Endothelial cell of umbilical vein (primary cell): ENCODE measurements around the gene KCTD20. TPM values are rescaled to one million over a fixed set of nuclear protein-coding genes. Genes with fewer than 3 reads are reported as not detected.

Experiments used
- BruUV-seq: library from RNA; stranded (reverse); fragments of 400-500 nt; replicated peaks from 2 replicates; lab custom pipeline; 2021; lab: Mats Ljungman, UMichigan
- CTCF ChIA-PET: fragments of 300-600, 350-600 bp; sonication (Branson Sonifier 250); formaldehyde crosslinking; loops from one replicate; lab custom pipeline; 2021; ENCODE audit warnings: antibody characterized with exemption, inconsistent platforms; lab: Charles Lee
- POLR2A ChIA-PET: fragments of 300-600, 350-600 bp; sonication (Branson Sonifier 250); formaldehyde crosslinking; loops from one replicate; lab custom pipeline; 2021; ENCODE audit warnings: antibody characterized with exemption, inconsistent platforms; lab: Charles Lee
- DNase-seq: peaks from one replicate; pipeline ENCODE4 v3.0.0-alpha.2; 2011; ENCODE audit warnings: low read depth, low spot score
- FAIRE-seq: peaks from 2 replicates; lab custom pipeline; 2011; peaks lifted over from hg19 to GRCh38; lab: Jason Lieb, UNC
- H2AFZ ChIP-seq: 2 replicates; pipeline ENCODE4 v1.6.0; 2012; ENCODE audit warnings: low read depth, low read length, control low read depth, inconsistent platforms
- H3K27ac ChIP-seq: 2 replicates; pipeline ENCODE4 v1.5.1; 2011; ENCODE audit warnings: low read depth, mild to moderate bottlenecking, control low read depth, low read length, moderate library complexity; ENCODE audit not compliant: insufficient read depth
- H3K27me3 ChIP-seq, 2 experiments: 2 replicates each; pipeline versions ENCODE4 v1.6.0 to v1.6.1; 2011; ENCODE audit warnings: low read length in 2 of 2, mixed read lengths in 1 of 2; ENCODE audit not compliant: control insufficient read depth in 2 of 2, insufficient read depth in 2 of 2
- H3K36me3 ChIP-seq, 2 experiments: 2 replicates in 1 of 2; 3 replicates in 1 of 2; pipeline ENCODE4 v1.5.1; 2011; ENCODE audit warnings: low read length in 2 of 2, mild to moderate bottlenecking in 1 of 2, moderate library complexity in 1 of 2; ENCODE audit not compliant: control insufficient read depth in 2 of 2, insufficient read depth in 2 of 2; ENCODE audit errors: extremely low read depth in 1 of 2
- H3K4me1 ChIP-seq: 3 replicates; pipeline ENCODE4 v1.5.1; 2011; ENCODE audit warnings: mild to moderate bottlenecking, low read length; ENCODE audit not compliant: control insufficient read depth, insufficient read depth; ENCODE audit errors: extremely low read depth
- H3K4me2 ChIP-seq: 2 replicates; pipeline ENCODE4 v1.6.1; 2011; ENCODE audit warnings: low read length, control low read depth, mixed read lengths; ENCODE audit not compliant: insufficient read depth
- H3K4me3 ChIP-seq, 3 experiments: fragments of 200-600 bp in 1 of 3; sonication (generic), shearing (Covaris generic) in 1 of 3; replicated peaks in 1 of 3; 2 replicates each; pipeline ENCODE4 v1.5.1; 2011 to 2016; ENCODE audit warnings: control low read depth in 3 of 3, low read length in 3 of 3, mild to moderate bottlenecking in 2 of 3, inconsistent platforms in 1 of 3, low read depth in 1 of 3, moderate library complexity in 1 of 3; ENCODE audit not compliant: insufficient read depth in 1 of 3
- H3K79me2 ChIP-seq: 2 replicates; pipeline ENCODE4 v1.6.0; 2012; ENCODE audit warnings: low read length, inconsistent platforms; ENCODE audit not compliant: control insufficient read depth, insufficient read depth
- H3K9ac ChIP-seq: replicated peaks from 2 replicates; pipeline ENCODE3; 2011; ENCODE audit warnings: low read length, control low read depth; ENCODE audit not compliant: insufficient read depth; ENCODE audit errors: extremely low read depth
- H3K9me1 ChIP-seq: replicated peaks from 3 replicates; pipeline ENCODE4 v1.6.0; 2011; ENCODE audit warnings: mild to moderate bottlenecking, low read length; ENCODE audit not compliant: control insufficient read depth, insufficient read depth; ENCODE audit errors: extremely low read depth
- H3K9me3 ChIP-seq: replicated peaks from 2 replicates; pipeline ENCODE4 v1.5.1; 2012; ENCODE audit warnings: low read length, inconsistent platforms; ENCODE audit not compliant: control insufficient read depth, insufficient read depth
- H4K20me1 ChIP-seq: replicated peaks from 2 replicates; pipeline ENCODE3; 2011; ENCODE audit warnings: mild to moderate bottlenecking, low read length; ENCODE audit not compliant: control insufficient read depth, insufficient read depth; ENCODE audit errors: extremely low read depth
- EZH2 ChIP-seq: IDR thresholded peaks from 2 replicates; pipeline ENCODE4 v1.6.1; 2012; ENCODE audit warnings: borderline replicate concordance, low read depth, mild to moderate bottlenecking, moderate library complexity, low read length, inconsistent platforms; ENCODE audit not compliant: severe bottlenecking
- FOS ChIP-seq: IDR thresholded peaks from 2 replicates; pipeline ENCODE4 v1.6.1; 2011; ENCODE audit warnings: mild to moderate bottlenecking, low read length, moderate library complexity, borderline replicate concordance; ENCODE audit not compliant: insufficient read depth
- GATA2 ChIP-seq: IDR thresholded peaks from 2 replicates; pipeline ENCODE4 v1.7.0; 2011; ENCODE audit warnings: low read depth, mild to moderate bottlenecking, moderate library complexity, mixed read lengths, low read length; ENCODE audit not compliant: insufficient read length, insufficient read depth
- JUN ChIP-seq: IDR thresholded peaks from 2 replicates; pipeline ENCODE4 v1.6.1; 2011; ENCODE audit warnings: borderline replicate concordance, low read depth; ENCODE audit not compliant: insufficient read length, insufficient read depth
- MAX ChIP-seq: IDR thresholded peaks from 2 replicates; pipeline ENCODE4 v1.6.1; 2011; ENCODE audit not compliant: insufficient read depth, insufficient read length
- MYC ChIP-seq: IDR thresholded peaks from one replicate; pipeline ENCODE4 v1.6.1; 2011; ENCODE audit warnings: mild to moderate bottlenecking, low read depth, low read length
- POLR2A ChIP-seq: IDR thresholded peaks from 2 replicates; pipeline ENCODE4 v1.6.1; 2012; ENCODE audit warnings: low read depth, mild to moderate bottlenecking, control low read depth, low read length
- POLR2AphosphoS5 ChIP-seq: IDR thresholded peaks from 2 replicates; pipeline ENCODE4 v1.6.1; 2012; ENCODE audit warnings: low read depth, mild to moderate bottlenecking, control low read depth, low read length, moderate library complexity; ENCODE audit not compliant: insufficient read depth
- dilution Hi-C: fragments of 300-500 bp; cut with MboI; formaldehyde crosslinking; loops from one replicate; pipeline ENCODE4 v1.15.0; 2019; ENCODE audit warnings: low sequenced_read_pairs; ENCODE audit not compliant: extremely low pct_ligation_motif_present
- intact Hi-C: fragments of 100-400 bp; cut with micrococcal nuclease; formaldehyde crosslinking; loops from one replicate; pipeline ENCODE4 v1.10.0; 2022
- polyA plus RNA-seq, 4 experiments: library from polyadenylated mRNA; depleted of rRNA in 3 of 4; stranded (reverse) in 3 of 4; unstranded in 1 of 4; fragments of >200 nt; gene quantifications; 2 replicates each; pipeline versions ENCODE4 v1.2.1 to v1.2.3, GENCODE V29; 2011 to 2012; ENCODE audit warnings: missing spikeins in 1 of 4
- total RNA-seq: library from RNA; stranded (reverse); gene quantifications from 2 replicates; pipeline ENCODE4 v1.2.3, GENCODE V29; 2021
- TF ChIP-seq, protein P1 (sequence below), 2 donors: IDR thresholded peaks; 1 replicate in 1 of 2; 2 replicates in 1 of 2; pipeline ENCODE4 v1.5.1; 2011; ENCODE audit warnings: low read length in 2 of 2, mild to moderate bottlenecking in 2 of 2, moderate library complexity in 2 of 2, control low read depth in 1 of 2, inconsistent platforms in 1 of 2, low read depth in 1 of 2; ENCODE audit not compliant: insufficient read depth in 1 of 2; ENCODE audit errors: extremely low read depth in 1 of 2

Gene KCTD20
- total and polyA plus RNA-seq, 2 donors (not counting 3 experiments of a cell fraction or from before 2014, with no cell fraction given) = 26.2 to 47.2 TPM

GRCh38 chr6:36492621-36493020 lies 49.8 kb downstream of the KCTD20 start:
- CTCF ChIA-PET = interaction anchor here (1.7 kb wide), 1 partner anchor 29 kb away, joined by 4 read pairs; no protein-coding TSS in a partner anchor
- no peak overlapping the region for H3K9ac ChIP-seq
- TF ChIP-seq GATA2 (no peak), EZH2 (no peak), POLR2AphosphoS5 (no peak), JUN (no peak), MYC (no peak), MAX (no peak), POLR2A (no peak), FOS (no peak)
- TF ChIP-seq, protein P1, sequence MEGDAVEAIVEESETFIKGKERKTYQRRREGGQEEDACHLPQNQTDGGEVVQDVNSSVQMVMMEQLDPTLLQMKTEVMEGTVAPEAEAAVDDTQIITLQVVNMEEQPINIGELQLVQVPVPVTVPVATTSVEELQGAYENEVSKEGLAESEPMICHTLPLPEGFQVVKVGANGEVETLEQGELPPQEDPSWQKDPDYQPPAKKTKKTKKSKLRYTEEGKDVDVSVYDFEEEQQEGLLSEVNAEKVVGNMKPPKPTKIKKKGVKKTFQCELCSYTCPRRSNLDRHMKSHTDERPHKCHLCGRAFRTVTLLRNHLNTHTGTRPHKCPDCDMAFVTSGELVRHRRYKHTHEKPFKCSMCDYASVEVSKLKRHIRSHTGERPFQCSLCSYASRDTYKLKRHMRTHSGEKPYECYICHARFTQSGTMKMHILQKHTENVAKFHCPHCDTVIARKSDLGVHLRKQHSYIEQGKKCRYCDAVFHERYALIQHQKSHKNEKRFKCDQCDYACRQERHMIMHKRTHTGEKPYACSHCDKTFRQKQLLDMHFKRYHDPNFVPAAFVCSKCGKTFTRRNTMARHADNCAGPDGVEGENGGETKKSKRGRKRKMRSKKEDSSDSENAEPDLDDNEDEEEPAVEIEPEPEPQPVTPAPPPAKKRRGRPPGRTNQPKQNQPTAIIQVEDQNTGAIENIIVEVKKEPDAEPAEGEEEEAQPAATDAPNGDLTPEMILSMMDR (IDR thresholded peaks at IDR 0.05; ENCODE audit: extremely low read depth in 1 of 2, insufficient read depth in 1 of 2, low read depth in 1 of 2, low read length in 2 of 2) = no peak

More at GRCh38 chr6:36492621-36493020, 49.8 kb downstream of the KCTD20 start:
- dilution Hi-C loops (no loop called here), intact Hi-C loops (no loop called here)
- Histone ChIP-seq H3K36me3 (peaks cover 6 to 18% of the 10 kb centered on the region in 2 experiments), H3K9me1 (no peaks in the 10 kb centered on the region), H2AFZ (no peak overlapping the region), H3K4me1 (no peaks in the 10 kb centered on the region), H3K9me3 (no peaks in the 10 kb centered on the region), H3K27ac (no peak overlapping the region), H3K4me2 (no peak overlapping the region), H3K27me3 (no peaks in the 10 kb centered on the region), H3K4me3 (no peak overlapping the region), H4K20me1 (no peaks in the 10 kb centered on the region), H3K79me2 (no peaks in the 10 kb centered on the region)
- BruUV-seq = no TSS peak
- POLR2A ChIA-PET = no interaction called here
- FAIRE-seq (no peak), DNase-seq (no peak)
